ENCODE data around the gene CPN2. TPM values are rescaled to one million over a fixed set of nuclear protein-coding genes. Genes with fewer than 3 reads are reported as not detected.

The CPN2 gene
- total RNA-seq, 1 donor from 2014 or later, result not detected

DNA sequence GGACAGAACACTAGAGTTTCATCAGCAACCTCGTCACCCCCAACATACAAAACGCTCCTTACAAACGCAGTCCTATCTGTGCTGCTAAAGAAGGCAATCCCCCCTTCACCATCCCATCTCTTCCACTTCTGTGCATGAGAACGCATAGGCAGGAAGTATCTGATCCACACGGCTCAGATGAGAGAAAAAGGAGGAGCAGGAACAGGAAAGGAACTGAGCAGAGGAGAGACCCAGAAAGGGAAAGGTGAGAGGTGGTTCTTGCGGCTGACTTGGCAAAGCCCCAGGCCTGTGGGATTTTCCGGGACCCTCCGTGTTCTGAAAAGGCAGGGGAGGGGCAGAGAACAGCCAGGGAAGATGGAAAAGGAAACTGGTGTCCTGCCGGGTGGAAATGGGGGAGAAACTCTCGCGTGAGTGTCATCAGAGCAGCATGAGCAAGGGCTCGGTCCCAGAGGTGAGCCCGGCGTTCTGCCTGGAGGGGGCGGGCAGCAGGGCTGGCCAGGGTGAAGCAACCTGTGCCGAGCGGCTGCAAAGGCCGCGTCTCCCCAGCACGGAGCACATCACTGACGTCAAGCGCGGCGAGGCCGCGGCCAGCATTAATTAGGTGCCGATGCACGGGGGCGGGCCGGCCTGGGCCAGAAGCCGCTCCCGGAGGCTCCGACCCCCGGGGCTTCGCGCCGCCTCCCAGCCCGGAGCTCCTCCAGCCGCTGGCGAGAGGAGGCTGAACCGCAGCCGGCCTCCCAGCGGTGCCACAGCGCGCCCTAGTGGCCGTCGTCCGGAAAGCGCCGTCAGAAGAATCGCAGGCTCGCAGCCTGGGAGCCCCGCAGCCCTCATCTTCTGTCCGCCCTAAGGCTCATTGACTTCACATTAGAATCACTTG lies 35.8 kb downstream of the CPN2 start:
- intact Hi-C loops (cut with micrococcal nuclease), result loop anchor here (1.0 to 10.0 kb wide), 4 partner anchors 341 to 853 kb away; no protein-coding TSS in a partner anchor

DNA sequence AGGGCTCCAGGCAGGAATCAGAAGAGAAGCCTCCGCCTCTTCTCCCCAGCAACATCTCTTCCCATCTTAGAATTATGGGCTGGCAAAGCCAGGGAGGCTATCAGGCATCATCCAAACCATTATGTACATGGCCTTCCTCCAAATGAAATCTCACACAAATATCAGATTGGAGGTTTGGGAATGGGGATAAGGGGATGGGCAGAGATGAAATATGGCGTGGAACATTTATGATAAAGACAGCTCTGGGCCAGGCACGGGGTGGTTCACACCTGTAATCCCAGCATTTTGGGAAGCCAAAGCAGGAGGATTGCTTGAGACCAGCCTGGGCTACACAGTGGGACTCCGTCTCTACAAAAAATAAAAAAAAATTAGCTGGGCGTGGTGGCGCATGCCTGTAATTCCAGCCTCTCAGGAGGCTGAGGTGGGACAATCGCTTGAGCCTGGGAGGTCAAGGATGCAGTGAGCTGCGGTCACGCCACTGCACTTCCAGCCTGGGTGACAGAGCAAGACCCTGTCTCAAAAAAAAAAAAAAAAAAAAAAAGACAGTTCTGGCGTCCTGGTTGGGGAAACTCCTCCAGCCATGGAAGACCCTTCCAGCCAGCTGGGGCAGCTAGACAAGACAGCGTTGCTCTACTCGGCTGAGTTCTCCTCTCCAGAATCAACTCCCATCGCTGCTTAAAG lies 36.6 kb downstream of the CPN2 start:
- intact Hi-C loops (cut with micrococcal nuclease), result loop anchor here (1.0 to 10.0 kb wide), 4 partner anchors 340 to 852 kb away; no protein-coding TSS in a partner anchor

DNA sequence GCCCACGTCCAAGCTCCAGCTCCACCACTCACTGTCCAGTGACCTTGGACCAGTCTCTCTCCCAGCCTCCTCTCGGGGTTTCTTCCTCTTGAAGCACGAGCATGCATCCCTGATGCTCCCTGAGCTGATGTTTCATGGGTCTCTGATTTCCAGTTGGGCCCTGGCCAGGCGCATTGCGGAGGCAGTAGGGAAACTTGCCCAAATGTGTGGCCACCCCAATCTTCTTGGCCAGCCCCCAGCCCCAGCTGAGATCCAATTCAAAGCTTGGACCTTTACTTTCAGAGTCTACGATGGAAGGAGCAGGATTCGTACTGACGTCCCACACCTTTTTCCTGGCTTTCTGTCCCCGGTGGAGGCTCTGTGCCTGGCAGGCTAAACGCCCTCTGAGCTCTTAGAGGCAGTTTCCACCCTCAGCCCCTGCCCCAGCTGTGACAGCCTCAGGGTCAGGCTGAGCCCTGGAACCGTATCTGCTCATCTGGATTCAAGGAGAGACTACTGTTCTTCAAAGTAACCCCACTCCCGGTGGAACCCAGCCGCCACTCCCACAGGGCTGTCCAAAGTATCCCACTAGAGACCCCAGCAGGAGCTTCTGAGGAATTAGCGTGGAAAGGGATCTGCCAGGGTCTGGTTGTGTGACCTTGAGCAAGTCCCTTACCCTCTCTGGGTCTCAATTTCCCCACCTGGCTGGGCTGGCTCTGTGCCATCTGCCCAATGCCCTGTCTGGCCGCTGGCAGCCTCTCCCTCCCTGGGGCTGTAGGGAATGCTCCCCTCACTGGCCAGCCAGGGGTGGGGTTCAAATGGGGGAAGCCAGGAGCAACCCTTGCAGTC lies 37.4 kb downstream of the CPN2 start:
- intact Hi-C loops (cut with micrococcal nuclease), result loop anchor here (2.0 to 10.0 kb wide), 2 partner anchors 339 to 535 kb away; no protein-coding TSS in a partner anchor

DNA sequence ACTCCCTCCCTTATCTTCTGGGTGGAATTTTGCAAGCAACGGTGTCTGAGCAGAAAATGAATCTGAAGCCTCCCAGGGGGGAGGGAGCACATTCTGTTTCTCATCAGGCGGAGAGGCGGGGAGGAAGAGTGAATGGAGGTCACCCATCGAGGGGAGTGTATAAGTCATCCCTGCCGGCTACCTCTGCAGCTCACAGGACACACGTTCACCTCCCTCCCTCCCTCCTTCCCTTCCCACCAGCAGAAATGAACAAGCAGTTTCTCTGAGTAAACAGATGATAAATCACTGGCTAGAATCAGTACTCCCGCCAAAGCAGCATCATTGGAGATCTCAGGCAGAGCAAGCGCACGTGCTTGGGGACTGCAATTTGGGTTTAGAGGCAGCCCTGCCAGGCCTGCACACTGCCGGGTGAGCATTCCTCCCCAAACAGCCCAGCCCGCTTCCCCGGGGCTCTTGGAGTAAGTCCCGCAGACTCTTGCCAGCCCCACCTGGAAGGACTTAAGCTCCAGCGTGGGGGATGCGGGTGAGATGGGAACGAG lies 38.3 kb downstream of the CPN2 start:
- intact Hi-C loops (cut with micrococcal nuclease), result loop anchor here (10.0 kb wide), 1 partner anchor 338 kb away; no protein-coding TSS in a partner anchor

DNA sequence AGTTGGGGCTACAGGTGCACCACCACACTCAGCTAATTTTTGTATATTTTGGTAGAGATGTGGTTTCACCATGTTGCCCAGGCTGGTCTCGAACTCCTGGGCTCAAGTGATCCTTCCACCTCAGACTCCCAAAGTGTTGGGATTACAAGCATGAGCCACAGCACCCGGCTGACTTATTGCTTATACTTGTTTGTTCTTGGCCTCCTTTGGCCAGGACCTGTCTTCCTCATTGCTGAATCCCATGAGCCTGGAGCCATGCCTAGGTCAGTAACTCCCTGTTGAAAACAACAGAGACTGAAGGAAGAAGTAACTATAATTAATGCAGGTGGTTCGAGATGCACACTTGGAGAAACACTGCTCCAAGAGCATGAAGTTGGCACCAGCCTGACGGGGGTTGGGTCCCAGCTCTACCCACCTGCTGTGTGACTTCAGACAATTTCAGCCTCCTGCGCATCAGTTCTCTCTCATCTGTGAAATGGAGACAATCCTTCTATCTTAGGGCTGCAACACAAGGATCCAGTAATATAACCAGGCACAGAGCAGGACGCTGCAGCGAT lies 38.9 kb downstream of the CPN2 start:
- intact Hi-C loops (cut with micrococcal nuclease), result loop anchor here (10.0 kb wide), 1 partner anchor 337 kb away; no protein-coding TSS in a partner anchor

DNA sequence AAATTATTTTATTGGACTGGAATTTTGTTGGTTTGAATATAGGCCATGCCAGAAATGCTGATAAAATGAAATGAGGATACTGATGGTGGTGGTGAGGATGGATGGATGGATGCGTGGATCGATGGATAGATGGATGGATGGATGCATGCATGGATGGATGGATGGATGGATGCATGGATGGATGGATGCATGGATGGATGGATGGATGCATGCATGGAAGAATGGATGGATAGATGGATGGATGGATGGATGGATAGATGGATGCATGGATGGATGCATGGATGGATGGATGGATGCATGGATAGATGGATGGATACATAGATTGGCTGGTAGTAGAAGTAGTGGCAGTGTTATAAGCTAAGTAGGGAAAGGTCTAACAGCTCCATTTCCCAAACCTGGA lies 40.1 kb downstream of the CPN2 start:
- intact Hi-C loops (cut with micrococcal nuclease), result loop anchor here (10.0 kb wide), 1 partner anchor 336 kb away; no protein-coding TSS in a partner anchor

DNA sequence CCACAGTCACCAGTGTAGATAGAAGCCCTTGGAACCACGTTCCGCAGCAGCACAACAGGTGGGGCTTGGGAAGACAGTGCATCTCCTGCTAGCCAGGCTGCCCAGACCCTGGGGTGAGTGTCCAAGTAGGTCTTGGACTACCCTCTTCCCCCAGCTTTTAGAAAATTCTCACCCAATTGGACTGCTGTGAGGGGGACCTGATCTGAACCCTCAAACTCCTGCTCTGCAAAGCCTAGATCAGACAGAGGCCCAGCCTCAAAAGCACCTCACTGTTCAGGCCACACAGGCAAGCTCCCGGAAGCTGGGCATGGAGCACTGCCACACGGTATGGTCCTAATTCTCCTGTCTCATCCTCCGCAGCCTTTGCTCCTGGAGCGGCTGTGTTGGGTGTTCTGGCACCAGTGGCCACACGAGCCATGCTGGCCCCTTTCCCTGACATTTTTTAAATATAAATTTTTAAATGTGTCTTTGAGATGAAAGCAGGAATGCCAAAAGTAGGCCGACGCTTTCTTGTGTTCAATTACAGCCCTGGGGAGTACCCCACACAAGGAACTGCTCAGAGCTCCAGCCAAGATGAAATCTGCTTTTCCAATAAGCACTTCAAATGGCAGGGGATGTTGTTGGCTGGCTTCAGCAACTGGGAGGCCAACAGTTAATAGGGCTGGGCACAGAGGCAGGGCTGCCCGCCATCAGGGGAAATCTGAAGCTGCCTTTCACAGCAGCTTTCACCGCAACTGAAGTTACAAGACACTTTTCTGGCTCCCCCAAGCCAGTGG lies 40.9 kb downstream of the CPN2 start:
- intact Hi-C loops (cut with micrococcal nuclease), result loop anchor here (10.0 kb wide), 1 partner anchor 335 kb away; no protein-coding TSS in a partner anchor

DNA sequence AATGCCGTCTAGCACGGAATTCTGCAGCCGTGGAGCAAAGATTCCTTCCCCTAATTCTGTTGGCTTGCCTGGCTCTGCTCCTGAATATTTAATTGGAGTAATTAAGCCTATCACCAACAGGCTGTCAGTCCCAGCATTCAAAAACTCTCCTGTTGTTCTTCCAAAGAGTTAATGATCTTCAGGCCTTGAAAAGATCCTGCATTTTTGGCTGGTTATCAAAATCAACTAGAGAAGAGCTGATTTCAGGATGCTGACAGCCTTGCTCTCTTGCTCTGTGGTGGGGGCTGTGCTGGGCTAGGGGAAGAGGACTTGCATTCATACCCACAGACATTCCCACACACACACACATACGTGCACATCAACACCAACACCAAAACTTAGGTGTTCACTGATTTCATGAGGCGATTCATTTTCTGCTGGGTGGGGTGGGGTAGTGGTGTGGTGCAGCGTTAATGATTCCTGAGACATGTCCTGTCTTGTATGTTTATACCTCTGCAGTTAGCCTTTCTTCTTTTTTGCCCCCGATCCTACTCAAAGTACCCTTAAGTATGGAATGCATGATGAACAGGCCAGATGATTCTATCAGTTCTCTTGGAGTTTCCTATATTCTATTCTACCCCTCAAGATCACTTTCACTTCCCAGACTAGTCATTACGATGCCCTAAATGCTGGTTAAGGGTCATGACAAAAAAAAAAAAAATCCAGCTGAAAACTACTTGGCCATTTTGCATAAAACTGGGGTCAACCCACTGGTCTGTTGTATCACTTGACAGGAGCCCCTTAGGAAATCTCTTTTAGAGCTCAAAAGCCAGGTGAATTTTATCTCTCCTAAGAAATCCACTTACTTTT lies 42.3 kb downstream of the CPN2 start:
- intact Hi-C loops (cut with micrococcal nuclease), result loop anchor here (5.0 kb wide), 2 partner anchors 107 to 717 kb away; partner anchors contain the start of gene OPA1

DNA sequence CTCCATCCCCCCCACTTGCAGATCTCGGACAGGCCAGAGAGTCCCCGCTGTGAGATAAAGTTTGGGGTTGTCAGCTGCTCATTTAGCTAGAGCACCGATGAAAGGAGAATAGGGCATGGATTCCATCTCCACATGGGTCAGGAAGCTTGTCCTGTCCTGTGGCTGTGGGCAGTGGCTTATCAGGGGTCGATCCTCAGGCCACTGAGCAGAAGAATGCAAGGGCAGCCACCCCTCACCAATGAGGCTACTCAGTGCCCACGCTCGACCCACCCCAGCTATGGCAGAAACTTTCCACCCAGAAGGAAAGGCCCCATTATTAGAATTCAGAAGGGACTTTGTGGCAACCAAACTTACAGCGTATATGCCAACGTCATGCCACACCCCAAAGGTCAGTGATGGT lies 43.3 kb downstream of the CPN2 start:
- intact Hi-C loops (cut with micrococcal nuclease), result loop anchor here (1.0 to 5.0 kb wide), 4 partner anchors 53 to 716 kb away; partner anchors contain the start of gene OPA1

DNA sequence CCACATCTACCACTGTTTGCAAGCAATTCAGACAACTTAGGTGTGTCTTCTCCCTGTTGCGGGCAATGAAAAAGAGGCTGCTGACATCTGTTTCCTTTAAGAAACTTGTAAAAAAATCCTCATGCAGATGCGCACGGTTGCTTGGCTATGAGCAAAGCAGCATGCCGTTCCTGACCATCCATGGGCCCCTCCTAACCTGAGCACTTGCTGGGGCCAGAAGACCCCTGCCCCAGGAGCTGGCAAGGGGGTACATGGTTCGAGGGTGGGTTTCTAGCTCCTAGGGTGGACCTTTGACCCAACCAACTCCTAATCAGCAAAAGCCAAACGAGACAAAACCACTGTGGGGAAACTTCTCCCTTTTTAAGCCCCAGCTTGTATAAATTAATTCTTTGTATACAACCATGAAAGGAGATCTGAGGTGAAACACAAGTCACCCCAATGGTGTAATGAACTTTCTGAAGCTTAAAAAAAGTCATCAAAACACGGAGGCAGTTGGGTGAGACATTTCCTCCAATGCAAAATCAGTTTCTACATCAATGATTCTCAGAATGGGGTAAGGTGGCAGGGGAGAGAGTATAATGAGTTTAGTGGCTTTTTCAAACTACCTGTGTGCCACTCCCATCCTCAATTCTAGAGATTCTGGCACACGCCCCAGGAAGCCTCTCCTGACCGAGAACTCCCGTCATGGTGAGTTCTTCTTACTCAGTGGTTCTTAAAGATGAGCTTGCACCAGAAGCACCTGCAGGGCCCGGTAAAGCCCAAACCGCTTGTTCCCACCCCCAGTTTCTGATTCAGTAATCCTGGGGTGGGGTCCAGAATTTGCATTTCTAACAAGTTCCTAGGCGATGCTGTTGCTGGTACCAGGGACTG lies 44.1 kb downstream of the CPN2 start:
- intact Hi-C loops (cut with micrococcal nuclease), result loop anchor here (1.0 to 5.0 kb wide), 4 partner anchors 52 to 715 kb away; partner anchors contain the start of gene OPA1

DNA sequence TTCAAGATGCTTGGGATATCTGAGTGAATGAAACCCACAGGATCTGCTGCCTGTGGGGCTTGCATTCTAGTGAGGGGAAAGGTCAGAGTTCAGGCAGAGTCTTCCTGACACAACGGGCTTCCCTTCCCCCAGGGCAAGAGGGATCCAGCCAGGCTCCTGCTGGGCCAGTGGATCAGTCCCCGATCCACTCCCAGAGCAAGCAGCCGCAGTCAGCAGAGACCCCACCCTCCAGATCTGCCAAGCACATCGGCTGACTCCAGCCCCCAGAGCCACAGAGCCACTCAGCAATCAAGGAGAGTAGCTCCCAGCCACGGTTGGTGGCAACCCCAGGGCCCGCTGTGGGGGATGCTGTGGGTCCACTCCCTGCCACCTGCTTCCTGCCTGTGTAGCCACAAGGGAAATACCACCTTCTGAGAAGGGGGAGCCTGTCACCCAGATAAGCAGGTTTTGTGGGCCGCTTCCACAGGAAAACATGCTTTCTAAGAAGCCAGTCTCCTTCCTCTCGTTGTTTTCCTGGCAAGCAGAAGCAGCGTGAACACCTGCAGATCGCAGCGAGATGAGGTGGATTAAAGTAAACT lies 44.9 kb downstream of the CPN2 start:
- intact Hi-C loops (cut with micrococcal nuclease), result loop anchor here (2.0 to 5.0 kb wide), 3 partner anchors 104 to 714 kb away; partner anchors contain the start of gene OPA1

DNA sequence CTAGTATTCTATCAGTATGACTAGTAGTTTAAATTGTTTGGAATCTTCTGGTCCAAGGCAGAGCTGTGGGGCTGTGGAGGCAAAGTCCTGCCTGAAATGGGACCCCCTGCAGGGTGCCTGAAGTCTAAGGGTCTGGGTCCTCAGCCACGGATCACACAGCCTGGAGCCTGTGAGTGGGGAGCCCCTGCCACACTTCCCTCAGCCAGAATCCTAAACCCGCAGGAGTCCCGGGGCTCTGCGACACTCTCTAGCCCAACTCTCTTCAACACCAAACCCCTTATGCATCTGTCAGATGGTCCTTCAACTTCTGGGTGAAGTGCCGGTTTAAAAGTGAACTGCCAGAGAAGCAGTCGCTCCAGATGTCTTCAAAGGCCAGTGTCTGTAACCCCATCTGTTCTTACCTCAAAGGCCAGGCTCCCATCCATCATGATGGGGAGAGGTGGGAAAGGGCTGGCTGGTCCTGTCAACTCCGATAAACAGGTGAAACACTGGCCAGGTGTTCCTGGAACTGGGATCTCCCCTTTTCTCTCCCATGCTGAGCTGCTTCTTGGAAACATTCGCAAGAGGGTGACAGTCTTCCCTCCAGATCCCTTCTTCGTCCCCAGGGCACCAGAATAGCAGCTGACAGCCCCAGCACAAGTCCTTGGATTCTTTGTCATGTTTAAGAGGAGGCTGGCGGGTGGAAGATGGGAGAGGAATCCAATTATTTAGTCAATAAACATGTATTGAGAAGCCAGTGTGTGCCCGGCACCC lies 45.6 kb downstream of the CPN2 start:
- intact Hi-C loops (cut with micrococcal nuclease), result loop anchor here (2.0 to 5.0 kb wide), 3 partner anchors 103 to 713 kb away; partner anchors contain the start of gene OPA1

DNA sequence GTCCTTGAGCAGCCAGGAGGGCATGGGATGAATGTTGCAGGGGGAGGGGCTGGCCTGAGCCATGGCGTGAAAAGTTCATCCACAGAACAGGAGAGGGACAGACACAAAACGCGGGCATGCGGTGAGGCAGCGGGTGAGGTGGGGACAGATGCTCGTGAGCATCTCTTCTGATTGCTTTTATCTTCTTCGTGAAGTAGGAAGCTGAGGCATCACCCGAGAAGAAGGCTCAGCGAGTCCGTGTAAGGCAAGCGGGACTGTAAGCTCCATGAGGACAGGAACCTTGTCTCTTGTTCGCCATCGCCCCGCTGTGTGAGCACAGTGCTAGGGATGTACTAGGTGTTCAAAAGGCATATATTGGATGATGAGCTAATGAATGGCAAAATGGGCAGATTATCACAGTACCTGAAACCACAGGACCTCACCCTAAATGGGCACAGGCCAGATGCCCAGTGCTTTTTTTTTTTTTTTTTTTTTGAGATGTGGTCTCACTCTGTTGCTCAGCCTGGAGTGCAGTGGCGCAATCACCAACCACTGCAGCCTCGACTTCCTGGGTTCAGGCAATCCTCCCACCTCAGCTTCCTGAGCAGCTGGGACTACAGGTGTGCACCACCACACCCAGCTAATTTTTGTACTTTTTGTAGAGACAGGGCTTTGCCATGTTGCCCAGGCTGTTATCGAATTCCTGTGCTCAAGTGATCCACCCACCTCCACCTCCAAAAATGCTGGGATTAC lies 46.8 kb downstream of the CPN2 start:
- intact Hi-C loops (cut with micrococcal nuclease), result no loop called here

DNA sequence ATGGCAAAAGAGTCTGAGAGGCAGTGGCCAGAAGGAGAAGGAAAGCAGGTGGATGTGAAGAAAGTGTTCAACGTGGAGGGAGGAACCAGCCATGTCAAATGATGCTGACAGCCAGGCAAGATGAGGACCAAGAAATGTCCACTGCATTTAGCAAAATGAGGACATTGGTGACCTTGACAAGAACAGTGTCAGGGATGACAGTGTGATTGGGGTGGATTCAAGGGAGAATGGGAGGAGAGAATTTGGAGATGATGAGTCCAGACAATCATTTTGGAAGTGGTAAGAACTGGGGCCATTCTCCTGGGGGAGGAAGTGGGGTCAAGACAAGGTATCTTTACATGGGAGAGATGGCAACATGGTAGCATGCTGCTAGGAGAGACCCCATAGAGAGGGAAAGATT lies 47.4 kb downstream of the CPN2 start:
- intact Hi-C loops (cut with micrococcal nuclease), result no loop called here

DNA sequence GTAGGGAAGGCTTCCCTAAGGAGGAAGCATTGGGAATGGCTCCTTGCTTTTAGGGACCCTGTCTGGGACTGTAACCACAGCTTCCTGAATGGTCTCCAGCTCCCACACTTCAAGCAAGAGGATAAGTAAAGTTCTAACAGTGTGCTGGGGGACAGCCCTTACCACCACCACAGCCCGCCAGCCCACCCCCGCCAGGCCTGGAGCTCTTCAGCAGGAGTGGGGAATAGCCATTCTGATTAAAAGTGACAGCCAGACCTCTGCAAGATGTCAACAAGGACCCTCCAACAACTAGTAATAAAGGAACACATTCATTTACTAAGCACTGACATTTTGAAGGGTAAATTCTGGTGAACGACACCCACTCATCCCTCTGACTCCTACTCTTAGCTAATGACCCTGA lies 49.4 kb downstream of the CPN2 start:
- intact Hi-C loops (cut with micrococcal nuclease), result no loop called here

DNA sequence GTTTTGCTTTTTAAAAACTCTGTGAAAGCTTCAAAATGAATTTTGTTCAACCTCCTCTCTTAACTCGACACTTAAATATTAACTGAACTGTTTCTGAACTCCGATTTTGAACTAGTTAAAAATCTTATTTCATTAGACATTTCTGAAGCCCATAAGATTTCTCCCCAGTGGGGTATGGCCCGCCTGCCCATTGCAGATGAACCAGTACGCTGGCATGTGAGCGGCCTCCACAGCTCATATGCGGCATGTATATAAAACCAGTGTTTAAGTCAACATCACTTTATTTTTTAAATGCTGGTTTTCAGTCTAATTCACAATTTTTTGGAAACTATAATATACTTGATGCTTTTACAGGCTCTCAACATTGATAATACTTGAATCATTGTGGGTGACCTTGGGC lies 50.2 kb downstream of the CPN2 start:
- intact Hi-C loops (cut with micrococcal nuclease), result no loop called here

Data from T-helper 2 cell treated with Interferon-gamma antibody and Interleukin-4, amounts not matched to agents 100 ng/mL and 5 ng/mL, for 36 hours (primary cell).